NCI-H1105 (cell line): ENCODE data around the gene COL8A1.
A peak's percentile ranks its signal among the peaks of the same experiment; 100 is the strongest.
"Not testable (repeated sequence)": the region's sequence is repeated elsewhere in the genome, so short reads cannot be mapped to it uniquely, and the experiment has no call there.

Experiments used
- DNase-seq: peaks from one replicate; lab custom pipeline; 2025; lab: John Stamatoyannopoulos, UW

COL8A1 gene

GRCh38 chr3:99805160-99805559, 166.8 kb downstream of the COL8A1 start:
- DNase-seq: no peak

GRCh38 chr3:99808163-99808794, 169.9 kb downstream of the COL8A1 start:
- peak; percentile 48 for DNase-seq

- DNase-seq: no peak
These were observed 171.2 kb downstream of the COL8A1 start for GRCh38 chr3:99809565-99809964.

- DNase-seq: no peak
These were observed 172.0 kb downstream of the COL8A1 start for GRCh38 chr3:99810403-99810802.

- DNase-seq: no peak
These were observed 178.6 kb downstream of the COL8A1 start for GRCh38 chr3:99817047-99817436.

GRCh38 chr3:99817437-99818240, 179.2 kb downstream of the COL8A1 start, which contains the start of gene CMSS1:
Gene CMSS1 (plus strand): TSS chr3:99817862.
- DNase-seq: peak; percentile 79

GRCh38 chr3:99818818-99819217, 180.4 kb downstream of the COL8A1 start:
- DNase-seq: no peak

GRCh38 chr3:99823723-99824711, 185.6 kb downstream of the COL8A1 start:
- DNase-seq: no peak

- no peak for DNase-seq
These were observed 186.7 kb downstream of the COL8A1 start for GRCh38 chr3:99825004-99825640.

- no peak for DNase-seq
These were observed 191.4 kb downstream of the COL8A1 start for GRCh38 chr3:99829844-99830243.

- DNase-seq: no peak
These were observed 195.3 kb downstream of the COL8A1 start for GRCh38 chr3:99833617-99834205.

- DNase-seq: no peak
These were observed 196.0 kb downstream of the COL8A1 start for GRCh38 chr3:99834211-99834957.

GRCh38 chr3:99836681-99837080, 198.3 kb downstream of the COL8A1 start:
- DNase-seq: no peak

- no peak for DNase-seq
These were observed 199.3 kb downstream of the COL8A1 start for GRCh38 chr3:99837715-99838114.

- DNase-seq: no peak
These were observed 200.4 kb downstream of the COL8A1 start for GRCh38 chr3:99838755-99839154.

- no peak for DNase-seq
These were observed 201.2 kb downstream of the COL8A1 start for GRCh38 chr3:99839613-99840012.

GRCh38 chr3:99841949-99842348, 203.6 kb downstream of the COL8A1 start:
- DNase-seq: not testable (repeated sequence)

- no peak for DNase-seq
These were observed 204.6 kb downstream of the COL8A1 start for GRCh38 chr3:99842826-99843589.

GRCh38 chr3:99843590-99844258, 205.3 kb downstream of the COL8A1 start:
- DNase-seq: no peak
